Testis (tissue), 2 donors: ENCODE results near the gene ZNF81.

Source experiments
- POLR2A ChIP-seq: fragments of 450-650 bp; IDR thresholded peaks from one replicate; pipeline ENCODE4 v1.6.1; 2017; ENCODE audit warnings: antibody characterized with exemption, mild to moderate bottlenecking, moderate library complexity
- TF ChIP-seq, protein P1 (sequence below), 3 experiments: fragments of 450-650 bp in 2 of 3; fragments of 200-600 bp in 1 of 3; sonication (generic) in 1 of 3; IDR thresholded peaks; one replicate each; pipeline ENCODE4 v1.5.1; 2016 to 2019; ENCODE audit warnings: antibody characterized with exemption in 3 of 3, mild to moderate bottlenecking in 2 of 3, moderate library complexity in 1 of 3

DNA sequence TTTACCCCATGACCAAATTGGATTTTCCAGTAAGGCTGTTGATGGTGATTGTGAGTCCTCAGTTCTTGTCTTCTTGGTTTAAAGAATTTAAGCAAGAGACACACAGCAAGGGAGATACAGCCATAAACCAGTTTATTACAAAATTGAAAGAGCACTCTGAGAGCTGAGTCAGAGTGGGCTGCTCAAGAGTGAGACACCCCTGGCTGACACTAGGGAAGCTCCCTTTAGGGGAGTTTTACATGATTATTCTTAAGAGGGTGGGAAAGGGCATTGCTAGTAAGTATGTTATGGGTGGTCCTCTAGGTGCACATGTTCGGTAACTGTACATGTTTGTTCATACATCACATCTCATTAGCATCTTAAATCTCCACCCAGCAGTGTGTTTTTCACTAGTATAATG, 18.8 kb upstream of the ZNF81 start:
- TF ChIP-seq, protein P1, sequence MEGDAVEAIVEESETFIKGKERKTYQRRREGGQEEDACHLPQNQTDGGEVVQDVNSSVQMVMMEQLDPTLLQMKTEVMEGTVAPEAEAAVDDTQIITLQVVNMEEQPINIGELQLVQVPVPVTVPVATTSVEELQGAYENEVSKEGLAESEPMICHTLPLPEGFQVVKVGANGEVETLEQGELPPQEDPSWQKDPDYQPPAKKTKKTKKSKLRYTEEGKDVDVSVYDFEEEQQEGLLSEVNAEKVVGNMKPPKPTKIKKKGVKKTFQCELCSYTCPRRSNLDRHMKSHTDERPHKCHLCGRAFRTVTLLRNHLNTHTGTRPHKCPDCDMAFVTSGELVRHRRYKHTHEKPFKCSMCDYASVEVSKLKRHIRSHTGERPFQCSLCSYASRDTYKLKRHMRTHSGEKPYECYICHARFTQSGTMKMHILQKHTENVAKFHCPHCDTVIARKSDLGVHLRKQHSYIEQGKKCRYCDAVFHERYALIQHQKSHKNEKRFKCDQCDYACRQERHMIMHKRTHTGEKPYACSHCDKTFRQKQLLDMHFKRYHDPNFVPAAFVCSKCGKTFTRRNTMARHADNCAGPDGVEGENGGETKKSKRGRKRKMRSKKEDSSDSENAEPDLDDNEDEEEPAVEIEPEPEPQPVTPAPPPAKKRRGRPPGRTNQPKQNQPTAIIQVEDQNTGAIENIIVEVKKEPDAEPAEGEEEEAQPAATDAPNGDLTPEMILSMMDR (IDR thresholded peaks at IDR 0.05) = no peak
- no peak for TF ChIP-seq POLR2A
